ENCODE data around the gene SPDL1.

The SPDL1 gene, protein sequence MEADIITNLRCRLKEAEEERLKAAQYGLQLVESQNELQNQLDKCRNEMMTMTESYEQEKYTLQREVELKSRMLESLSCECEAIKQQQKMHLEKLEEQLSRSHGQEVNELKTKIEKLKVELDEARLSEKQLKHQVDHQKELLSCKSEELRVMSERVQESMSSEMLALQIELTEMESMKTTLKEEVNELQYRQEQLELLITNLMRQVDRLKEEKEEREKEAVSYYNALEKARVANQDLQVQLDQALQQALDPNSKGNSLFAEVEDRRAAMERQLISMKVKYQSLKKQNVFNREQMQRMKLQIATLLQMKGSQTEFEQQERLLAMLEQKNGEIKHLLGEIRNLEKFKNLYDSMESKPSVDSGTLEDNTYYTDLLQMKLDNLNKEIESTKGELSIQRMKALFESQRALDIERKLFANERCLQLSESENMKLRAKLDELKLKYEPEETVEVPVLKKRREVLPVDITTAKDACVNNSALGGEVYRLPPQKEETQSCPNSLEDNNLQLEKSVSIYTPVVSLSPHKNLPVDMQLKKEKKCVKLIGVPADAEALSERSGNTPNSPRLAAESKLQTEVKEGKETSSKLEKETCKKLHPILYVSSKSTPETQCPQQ
- total RNA-seq = 3.6 to 12.7 reads per million in 2 donors

DNA sequence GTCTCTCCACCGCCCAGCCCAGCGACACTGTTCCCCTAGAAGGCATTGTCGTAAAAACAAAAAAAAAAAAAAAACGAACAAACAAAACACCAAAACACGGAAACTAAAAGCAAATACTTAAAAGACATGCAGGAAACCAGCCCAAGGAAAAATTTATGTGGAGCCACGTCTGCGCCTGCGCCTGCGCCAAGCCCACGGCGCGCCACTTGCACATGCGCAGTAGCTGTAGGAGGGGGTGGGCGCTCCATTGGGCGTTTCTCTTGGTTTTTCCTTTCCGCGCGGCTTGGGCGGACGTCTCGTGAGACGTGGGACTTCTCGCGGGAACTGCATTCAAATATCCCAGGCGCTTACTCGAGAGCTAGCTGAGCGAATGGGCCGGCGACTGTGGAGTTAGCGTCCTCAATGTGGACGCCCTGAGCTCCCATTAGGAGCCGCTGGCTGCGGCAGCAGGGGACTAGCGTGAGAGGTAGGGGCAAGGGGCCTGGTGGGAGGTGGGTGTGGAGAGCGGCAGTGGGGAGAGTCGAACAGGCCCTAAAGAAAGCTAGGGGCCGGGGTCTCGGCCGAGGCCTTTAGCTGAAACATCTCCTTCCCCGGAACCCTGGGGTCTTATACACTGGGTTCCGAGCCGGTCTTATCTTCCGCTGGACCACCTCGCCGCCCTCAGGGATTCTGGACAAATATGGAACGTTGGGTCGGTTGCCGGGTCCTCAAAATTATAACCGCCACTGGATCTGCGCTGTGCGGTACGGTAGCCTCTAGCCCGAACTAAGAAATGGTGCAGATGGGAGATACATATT lies at the start of gene SPDL1:
SPDL1 (plus strand) TSS at position 350 of the 797 bp plus-strand sequence. CDS start 4,644 bp downstream, outside the sequence.
- peak; percentile 89 for DNase-seq

DNA sequence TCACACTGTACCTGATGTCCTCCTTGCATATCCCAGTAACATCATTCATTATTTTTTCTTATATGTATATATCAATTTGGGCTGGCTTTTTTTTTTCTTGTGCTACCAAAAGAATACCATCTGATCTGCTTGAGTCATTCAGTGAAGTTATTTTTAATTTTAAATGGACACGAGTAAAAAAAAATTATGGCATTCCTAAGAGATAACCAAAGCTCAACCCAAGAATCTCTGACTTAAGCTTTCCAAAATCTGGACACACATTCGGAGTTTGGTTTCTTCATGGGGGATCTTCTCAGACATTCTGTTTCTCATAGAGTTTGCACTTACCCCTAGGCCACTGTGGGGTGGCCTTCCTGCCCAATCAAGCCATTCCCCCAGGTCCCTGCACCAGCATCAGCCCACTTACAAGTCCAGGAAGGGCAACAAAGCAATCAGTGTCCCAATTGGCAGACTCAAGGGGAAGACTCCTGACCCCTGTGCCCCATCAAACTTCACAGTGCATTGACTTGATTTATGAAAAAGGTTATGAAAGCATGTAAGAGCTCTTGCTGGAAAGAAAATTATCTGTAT lies 49.2 kb upstream of the SPDL1 start:
- no peak for DNase-seq

DNA sequence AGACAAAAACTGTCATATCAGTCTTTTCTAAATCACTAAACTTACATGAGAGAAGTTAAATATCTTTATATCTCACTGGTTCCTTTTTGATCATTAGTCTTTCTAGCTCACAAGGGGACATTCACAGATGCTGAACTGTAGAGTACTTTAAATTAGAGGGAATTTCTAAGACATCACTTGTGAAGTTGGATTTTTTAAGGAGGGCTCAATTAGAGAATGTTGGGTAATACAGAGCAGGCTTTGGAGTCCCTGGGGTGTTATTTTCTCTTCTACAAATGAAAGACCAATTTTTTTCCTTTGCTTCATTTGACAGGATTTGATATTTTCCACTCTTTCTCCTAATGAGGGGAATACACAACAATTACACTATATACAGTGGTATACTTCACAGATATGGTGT lies 48.6 kb upstream of the SPDL1 start:
- no peak for DNase-seq

DNA sequence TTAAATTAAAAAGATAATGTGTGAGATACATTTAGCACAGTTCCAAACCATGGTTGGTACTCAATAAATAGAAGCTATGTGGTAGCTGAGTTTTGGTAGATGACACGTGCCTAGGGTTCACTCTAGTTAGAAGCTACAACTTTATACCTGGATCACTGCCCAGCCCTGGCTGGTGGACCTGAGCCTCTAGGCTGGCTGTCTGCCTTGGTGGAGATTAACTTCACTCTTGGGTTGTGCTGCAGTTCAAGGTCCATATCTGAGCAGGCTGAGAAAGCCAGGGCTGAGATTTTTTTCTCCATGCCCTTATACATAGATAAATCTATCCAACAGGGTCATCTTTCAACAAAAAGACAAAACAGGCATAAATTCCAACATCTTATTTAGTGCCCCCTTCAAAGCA lies 44.6 kb upstream of the SPDL1 start:
- DNase-seq = no peak

DNA sequence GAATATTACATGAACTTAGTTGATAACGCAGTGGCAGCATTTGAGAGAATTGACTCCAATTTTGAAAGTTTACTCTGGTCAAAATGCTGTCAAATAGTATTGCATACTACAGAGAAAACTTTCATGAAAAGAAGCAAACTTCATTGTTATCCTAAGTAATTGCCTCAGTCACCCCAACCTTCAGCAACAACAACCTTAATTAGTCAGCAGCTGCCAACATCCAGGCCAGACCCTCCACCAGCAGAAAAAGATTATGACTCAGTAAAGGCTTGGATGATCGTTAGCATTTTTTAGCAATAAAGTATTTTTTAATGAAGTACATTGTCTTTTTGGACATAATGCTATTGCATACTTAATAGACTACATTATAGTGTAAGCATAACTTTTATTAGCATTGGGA lies 40.8 kb upstream of the SPDL1 start:
- no peak for DNase-seq

DNA sequence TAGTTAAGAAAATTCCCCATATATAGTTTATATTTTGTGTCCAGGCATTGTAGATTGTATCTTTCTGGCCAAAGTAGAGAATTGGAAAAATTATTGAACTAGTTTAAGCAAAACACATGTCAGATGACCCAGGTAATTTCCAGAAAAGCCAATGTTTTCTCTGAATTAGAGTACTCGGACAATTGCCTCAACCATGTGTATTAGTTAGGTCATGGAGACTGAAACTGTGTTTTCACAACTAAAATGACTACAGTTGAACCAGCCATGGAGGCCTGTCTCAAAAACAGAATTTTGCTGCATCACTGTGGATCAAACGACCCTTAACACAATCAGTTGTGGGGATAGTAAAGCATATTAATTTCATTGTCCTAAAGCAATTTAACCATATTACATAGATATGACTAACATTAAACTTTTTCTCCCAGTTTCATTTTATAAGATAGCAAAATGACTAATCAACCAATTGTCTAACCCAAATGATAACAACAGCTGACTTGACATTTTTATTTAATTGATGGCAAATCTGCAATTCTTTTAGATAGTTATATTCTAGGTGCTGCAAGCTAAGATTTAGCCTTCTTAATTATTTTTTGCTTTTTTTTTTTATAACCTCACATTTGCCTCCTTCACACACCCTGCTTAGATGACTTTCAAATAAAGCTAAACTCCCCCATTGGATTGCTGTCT lies 39.2 kb upstream of the SPDL1 start:
- DNase-seq = no peak

DNA sequence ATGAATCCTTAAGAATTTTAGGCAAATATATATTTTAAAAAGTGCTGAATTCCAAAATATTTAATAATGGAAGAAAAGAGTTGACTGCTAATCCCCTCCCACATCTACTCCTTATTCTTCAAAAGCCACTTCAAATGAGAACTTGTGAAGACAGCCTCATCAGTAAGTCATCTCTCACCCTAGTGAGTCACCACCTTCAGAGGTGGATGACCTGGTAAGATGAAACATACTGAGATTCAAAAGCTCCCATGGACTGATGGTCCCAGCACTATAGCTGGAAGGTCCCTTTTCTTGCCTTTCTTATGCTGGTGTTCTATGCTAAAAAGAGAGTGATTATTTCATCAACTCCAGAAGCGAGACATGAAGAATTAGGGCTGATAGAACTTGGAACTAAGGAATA lies 37.8 kb upstream of the SPDL1 start:
- DNase-seq = no peak

DNA sequence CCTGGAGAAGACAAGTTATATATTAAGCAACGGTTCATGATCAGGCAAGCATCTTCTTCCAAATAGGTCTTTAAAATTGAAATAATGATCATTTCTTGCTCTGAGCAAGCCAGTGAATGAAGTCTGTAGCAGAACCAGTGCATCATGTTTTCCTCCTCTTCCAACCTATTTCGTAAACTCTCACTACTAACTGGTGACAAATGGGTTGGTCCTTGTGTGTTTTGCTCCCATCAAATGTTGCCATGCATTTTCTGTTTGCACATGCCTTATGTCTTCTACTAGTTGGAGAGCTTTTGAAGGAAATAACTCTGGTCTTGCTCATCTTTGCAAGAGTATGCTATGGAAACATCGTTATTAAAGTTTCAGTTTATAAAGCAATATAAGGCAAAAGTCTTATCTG lies 37.2 kb upstream of the SPDL1 start:
- DNase-seq = no peak

DNA sequence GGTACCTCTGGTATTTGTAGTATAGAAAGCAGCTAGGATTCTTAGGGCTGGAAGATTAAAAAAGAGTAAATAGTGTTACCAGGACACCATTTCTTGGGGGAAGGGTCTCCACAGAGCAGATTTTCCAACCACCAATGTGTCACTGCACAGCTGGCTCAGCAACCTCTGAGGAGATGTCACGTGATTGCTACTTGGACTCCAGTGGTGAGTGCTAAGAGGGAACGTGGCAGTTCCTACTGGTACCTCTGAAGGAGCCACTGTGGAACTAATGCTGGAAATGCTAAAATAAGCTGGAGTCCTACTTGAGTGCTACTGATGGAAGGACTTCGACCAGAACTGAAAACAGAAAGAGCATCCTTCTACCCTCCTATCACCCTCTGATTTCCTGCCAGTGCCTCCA lies 36.1 kb upstream of the SPDL1 start:
- DNase-seq = no peak

DNA sequence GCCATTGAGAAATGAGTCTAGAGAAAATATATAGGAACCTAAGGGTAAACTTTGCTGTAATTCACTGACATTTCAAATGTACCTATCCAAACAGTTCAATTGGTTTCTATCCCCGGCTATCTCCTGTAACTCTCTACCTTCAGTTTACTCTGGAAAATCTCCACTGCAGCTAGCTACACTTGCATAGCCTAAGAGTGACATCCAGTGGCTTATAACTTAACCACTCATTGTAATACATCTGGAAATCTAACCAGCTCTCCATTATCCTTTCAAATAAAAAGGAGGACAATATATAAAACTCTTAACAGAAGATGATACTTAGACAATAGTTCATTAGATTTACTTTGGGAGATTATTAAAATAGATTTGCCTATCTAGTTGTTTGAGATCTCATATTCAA lies 35.3 kb upstream of the SPDL1 start:
- no peak for DNase-seq

DNA sequence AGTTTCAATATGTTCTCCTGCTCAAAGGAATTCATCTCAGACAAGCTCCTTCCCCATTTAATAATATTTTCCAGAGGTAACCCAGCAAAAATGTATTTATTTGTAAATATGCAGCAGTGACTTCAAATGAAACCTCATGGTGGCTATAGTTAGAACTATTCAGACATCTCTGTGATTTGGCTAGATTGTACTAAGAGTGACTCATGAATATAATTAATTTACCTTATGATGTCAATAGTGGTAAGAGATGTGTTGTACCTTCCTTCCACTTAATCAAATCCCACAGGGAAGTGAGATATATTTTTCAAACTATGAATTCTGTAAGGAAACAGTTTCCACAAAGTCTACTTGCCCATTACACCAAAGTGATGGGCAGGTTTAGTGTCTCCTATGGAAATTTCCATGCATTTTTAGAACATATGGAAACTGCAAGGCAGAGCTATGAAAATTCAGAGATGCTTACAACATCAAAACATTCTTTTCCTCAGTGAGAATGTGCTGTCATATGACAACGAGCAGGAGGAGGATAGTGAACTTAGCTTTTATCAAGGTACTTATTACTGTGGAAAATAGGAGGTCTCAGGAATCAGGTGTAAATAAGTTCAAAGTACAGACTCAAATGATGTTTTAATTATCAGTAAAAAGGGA lies 34.0 kb upstream of the SPDL1 start:
- no peak for DNase-seq

DNA sequence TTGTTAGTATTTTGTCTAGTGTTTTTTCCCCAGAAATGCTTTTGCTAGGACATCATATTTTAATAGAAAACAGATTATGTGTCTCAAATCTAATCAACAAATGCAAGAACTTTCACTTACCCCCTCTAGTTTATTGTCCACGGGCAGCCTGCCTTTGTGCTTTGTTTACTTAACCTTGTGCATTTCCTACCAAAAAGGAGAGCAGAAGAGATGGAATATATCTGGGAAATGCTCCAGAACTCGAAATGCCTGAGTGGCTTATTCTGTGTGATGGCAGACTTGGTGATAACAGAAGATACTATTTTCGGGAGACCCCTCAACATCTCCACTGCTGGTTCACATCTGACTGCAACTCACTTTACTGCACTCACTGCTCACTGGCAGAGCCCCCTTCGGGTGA lies 33.3 kb upstream of the SPDL1 start:
- DNase-seq = no peak

DNA sequence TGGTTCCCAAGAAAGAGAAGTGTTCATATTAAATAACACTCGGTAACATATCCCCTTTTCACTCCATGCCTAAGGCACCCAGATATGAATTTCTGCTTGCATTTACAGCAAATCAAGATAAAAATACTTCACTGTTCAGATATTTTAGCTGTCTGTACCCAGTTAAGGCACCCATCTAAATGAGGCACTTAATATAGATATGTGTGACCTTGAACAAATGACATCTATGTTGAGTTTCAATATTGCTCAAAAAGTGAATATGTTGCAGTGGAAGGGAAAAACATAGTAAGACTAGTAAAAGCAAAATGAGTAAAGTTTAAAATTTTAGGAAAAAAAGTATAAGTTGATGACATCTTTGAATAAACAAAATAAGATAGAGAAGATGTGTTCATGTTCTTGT lies 32.4 kb upstream of the SPDL1 start:
- DNase-seq = no peak

DNA sequence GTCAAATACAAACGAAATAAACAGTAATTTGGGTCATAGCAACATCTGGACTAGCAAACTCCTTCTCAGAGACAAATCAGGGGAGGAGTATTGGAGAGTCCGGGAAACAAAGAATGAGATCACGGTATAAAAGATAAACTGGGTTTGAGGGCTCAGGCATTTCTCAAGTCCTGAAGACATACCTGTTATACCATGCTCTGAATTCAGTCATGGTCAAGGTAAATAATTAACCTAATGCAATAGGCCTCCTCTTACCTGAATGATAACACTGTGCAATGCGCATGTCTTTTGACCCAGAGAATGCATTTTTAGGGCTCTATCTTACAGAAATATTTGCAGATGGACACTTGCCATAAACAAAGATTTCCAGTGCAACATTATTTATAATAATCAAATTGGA lies 31.9 kb upstream of the SPDL1 start:
- no peak for DNase-seq

DNA sequence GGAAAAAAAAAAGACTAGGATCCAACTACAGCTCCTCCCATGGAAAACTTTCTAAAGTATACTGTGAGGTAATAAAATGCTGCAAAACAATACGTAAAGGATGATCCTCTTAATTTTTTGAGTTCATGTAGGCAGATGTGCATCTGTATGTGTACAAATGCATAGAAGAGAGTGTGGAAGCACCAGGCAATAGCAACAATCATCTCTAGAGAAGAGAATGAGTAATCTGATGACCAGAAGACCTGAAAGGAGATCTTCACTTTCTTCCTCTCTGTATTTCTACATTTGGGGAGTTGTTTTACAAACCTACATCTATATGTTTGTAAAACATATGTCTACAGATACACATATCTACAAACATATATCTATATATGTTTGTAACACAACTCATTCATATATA lies 29.3 kb upstream of the SPDL1 start:
- DNase-seq = no peak

DNA sequence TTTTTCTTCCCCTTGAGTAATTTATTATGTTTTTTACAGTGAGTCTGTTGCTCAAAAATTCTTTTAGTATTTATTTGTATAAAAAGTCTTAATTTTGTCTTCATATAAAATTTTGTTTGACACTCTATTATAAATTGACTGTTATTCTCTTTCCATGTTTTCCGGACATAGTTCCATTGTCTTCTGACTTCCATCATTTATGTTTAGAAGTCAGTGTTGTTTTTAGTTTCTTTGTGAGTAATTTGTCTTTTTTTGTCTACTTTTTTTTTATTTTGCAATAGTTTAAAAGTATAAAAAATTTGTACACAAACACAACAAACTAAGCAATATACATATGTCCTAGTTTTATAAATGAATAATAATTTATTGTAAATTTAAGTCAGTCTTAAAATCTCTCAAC lies 25.7 kb upstream of the SPDL1 start:
- DNase-seq = no peak

DNA sequence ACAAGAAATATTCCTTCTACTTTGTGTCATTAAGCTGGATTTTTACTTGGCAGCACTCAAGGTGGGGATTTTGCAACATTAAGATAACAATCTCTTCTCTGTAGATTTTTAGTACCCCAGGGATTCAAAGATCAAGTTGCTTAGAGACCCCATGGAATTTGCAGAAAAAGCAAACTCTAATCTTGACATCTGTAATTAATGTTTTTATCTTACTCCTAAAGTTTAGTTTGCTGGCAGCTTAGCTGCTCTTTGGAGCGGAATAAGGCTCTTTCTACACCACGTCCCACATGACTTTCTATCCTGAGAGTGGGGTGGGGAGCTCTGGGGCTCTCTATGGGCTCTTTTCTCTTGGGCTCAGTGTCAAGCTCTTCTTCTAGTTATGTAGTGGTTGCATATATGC lies 21.7 kb upstream of the SPDL1 start:
- no peak for DNase-seq

DNA sequence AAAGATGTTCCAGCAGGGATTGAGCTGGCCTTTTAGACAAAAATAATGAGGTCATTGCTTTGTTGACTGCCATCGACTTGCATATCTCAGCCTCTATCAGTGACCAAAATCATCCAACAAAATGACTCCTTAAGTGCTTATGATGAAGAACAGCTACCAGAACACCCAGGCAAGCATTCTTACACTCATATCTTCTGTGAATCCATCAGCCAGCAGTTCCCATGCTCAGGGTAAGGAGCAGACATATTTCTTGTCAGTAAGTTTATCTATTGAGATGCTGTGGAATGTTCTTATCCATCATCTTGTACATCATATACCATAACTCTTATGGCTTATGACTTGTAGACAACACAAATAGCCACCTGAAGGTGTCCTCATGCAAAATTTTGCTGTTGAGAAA lies 20.2 kb upstream of the SPDL1 start:
- DNase-seq = no peak

DNA sequence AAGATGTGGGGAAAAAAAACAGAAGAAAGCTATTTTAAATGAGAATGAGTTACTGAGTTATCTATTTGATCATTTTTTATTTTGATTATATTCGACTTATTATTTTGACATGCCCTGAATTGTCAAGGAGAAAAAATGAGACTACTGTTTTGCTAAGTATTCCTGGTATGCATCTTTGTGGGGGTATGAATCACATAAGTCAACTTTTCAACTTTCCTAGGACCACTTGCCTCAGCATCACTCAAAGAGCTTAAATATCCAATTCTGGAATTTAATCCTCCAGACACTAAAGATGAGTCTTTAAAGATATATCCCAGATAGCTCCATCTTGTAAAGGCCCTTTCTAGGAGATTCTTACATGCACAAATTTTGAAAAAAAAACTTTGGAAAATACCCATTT lies 17.4 kb upstream of the SPDL1 start:
- no peak for DNase-seq

DNA sequence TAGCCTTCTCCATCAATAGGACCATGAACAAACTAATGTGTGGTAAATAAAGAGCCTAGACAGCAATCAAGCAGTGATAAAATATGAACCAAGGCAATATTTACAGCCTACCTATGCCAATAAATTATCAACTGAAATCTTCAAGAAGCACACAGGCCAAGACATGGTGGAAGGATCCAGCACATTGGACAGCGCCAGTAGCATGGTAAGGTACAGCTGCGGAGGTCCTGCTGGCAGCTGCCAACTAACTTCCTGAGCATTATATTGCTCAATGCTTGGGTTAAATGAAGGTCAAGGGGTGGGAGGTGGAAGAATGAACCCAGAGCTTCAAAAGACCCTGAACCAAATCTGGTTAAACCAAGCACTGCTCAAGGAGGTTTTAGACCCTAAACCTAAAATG lies 16.5 kb upstream of the SPDL1 start:
- no peak for DNase-seq

DNA sequence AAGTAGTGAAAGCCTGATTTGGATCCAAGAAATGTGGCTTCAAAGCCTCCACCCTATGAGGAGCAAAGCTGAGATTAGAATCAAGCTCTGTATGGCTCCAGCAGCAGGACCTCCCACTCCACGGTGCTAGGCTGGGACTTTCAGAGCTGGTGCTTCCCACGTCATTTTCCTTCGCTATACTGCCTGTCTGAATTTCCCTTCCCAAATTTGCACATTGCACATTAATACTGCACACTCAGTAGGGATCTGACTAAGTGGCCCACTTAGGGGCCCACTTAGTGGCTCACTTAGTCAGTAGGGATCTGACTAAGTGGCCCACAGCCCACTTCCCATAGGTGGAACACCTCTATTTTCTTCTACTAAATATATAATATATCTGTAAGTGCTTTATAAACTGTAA lies 14.1 kb upstream of the SPDL1 start:
- DNase-seq = no peak

DNA sequence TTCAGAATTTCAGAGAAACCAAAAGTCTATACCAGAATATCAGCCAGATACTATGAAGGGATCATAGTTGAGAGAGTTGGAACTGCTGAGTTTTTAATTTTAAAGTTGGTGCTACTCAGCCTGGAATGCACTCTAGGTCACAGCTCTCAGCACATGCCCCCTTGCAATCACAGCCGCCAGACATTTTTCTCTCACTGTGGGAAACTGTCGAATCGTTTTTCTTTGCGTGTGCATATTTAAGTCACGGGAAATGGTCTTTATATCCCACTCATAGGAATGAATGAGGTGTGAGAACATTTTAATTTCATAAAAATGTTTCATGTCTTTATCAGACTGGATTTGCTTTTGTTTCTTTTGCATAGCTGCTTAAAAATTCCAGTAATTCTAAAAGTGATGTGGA lies 12.2 kb upstream of the SPDL1 start:
- no peak for DNase-seq

Measured in T-helper 9 cell (primary cell).